Measurements from ENCODE around the gene TEX261.

Gene TEX261

GRCh38 chr2:70956141-70956540 is 38.5 kb downstream of the TEX261 start:
- FAIRE-seq: no peak

GRCh38 chr2:70954886-70955285 is 39.8 kb downstream of the TEX261 start:
- FAIRE-seq: no peak

- no peak for FAIRE-seq
Observed at GRCh38 chr2:70949086-70949485, 45.6 kb downstream of the TEX261 start.

- no peak for FAIRE-seq
Observed at GRCh38 chr2:70948337-70949003, 46.2 kb downstream of the TEX261 start.

- no peak for FAIRE-seq
Observed at GRCh38 chr2:70947556-70948184, 47.0 kb downstream of the TEX261 start.

- no peak for FAIRE-seq
Observed at GRCh38 chr2:70946832-70947442, 47.7 kb downstream of the TEX261 start.

GRCh38 chr2:70944111-70944690 is 50.5 kb downstream of the TEX261 start:
- no peak for FAIRE-seq

- FAIRE-seq: no peak
Observed at GRCh38 chr2:70943205-70943871, 51.3 kb downstream of the TEX261 start.

- no peak for FAIRE-seq
Observed at GRCh38 chr2:70942396-70943204, 52.1 kb downstream of the TEX261 start.

- FAIRE-seq: no peak
Observed at GRCh38 chr2:70941701-70942100, 53.0 kb downstream of the TEX261 start.

GRCh38 chr2:70941186-70941585 is 53.5 kb downstream of the TEX261 start:
- FAIRE-seq: no peak

- FAIRE-seq: no peak
Observed at GRCh38 chr2:70939839-70940580, 54.7 kb downstream of the TEX261 start.

GRCh38 chr2:70939001-70939838 is 55.5 kb downstream of the TEX261 start:
- no peak for FAIRE-seq

- FAIRE-seq: no peak
Observed at GRCh38 chr2:70938586-70938950, 56.1 kb downstream of the TEX261 start.

GRCh38 chr2:70937866-70938585 is 56.6 kb downstream of the TEX261 start:
- FAIRE-seq: no peak

- no peak for FAIRE-seq
Observed at GRCh38 chr2:70936979-70937811, 57.5 kb downstream of the TEX261 start.

- no peak for FAIRE-seq
Observed at GRCh38 chr2:70936165-70936978, 58.3 kb downstream of the TEX261 start.
